ENCODE data around the gene ACBD6. TPM values are rescaled to one million over a fixed set of nuclear protein-coding genes. Genes with fewer than 3 reads are reported as not detected.

The ACBD6 gene
- total RNA-seq, 2 donors from 2014 or later = 44.0 to 53.5 TPM

DNA sequence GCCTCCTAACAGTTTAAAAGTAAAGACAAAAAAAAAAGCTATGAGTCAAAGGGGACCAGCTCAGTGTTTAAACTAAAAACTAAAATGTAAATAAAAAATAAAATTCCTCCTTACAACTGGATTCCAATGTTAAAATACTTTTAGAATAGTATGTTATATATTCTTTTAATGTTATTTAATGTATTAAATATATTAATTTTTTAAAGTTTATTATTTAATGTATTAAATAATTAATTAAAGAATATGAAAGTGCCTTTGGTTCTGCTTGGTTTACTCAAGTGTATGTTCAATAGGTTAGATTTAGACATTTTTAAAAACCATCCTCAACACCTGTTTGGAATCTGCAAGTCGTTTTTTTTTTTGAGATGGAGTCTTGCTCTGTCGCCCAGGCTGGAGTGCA, 13.1 kb downstream of the ACBD6 start:
- ATAC-seq (ENCODE audit: insufficient number of reproducible peaks, low FRiP score, low read depth) (no peak), DNase-seq (ENCODE audit: low spot score) (no peak)
- no peak overlapping the region for H3K27ac ChIP-seq
- TF ChIP-seq, protein P1, sequence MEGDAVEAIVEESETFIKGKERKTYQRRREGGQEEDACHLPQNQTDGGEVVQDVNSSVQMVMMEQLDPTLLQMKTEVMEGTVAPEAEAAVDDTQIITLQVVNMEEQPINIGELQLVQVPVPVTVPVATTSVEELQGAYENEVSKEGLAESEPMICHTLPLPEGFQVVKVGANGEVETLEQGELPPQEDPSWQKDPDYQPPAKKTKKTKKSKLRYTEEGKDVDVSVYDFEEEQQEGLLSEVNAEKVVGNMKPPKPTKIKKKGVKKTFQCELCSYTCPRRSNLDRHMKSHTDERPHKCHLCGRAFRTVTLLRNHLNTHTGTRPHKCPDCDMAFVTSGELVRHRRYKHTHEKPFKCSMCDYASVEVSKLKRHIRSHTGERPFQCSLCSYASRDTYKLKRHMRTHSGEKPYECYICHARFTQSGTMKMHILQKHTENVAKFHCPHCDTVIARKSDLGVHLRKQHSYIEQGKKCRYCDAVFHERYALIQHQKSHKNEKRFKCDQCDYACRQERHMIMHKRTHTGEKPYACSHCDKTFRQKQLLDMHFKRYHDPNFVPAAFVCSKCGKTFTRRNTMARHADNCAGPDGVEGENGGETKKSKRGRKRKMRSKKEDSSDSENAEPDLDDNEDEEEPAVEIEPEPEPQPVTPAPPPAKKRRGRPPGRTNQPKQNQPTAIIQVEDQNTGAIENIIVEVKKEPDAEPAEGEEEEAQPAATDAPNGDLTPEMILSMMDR (IDR thresholded peaks at IDR 0.05) = no peak
- no peaks in the 10 kb centered on the region for H3K9me3 ChIP-seq
- no peaks in the 10 kb centered on the region for H3K4me1 ChIP-seq (ENCODE audit: control insufficient read depth in 1 of 2, low read depth in 2 of 2)
- no peaks in the 10 kb centered on the region for H3K36me3 ChIP-seq
- no peak overlapping the region for H3K4me3 ChIP-seq
- H3K27me3 ChIP-seq (replicated peaks; ENCODE audit: insufficient read depth) = no peaks in the 10 kb centered on the region

- DNase-seq (ENCODE audit: low spot score) (no peak), ATAC-seq (ENCODE audit: insufficient number of reproducible peaks, low FRiP score, low read depth) (no peak)
- Histone ChIP-seq H3K27me3 (replicated peaks; ENCODE audit: insufficient read depth) (no peaks in the 10 kb centered on the region), H3K36me3 (no peaks in the 10 kb centered on the region), H3K9me3 (no peaks in the 10 kb centered on the region), H3K4me3 (no peak overlapping the region), H3K27ac (no peak overlapping the region), H3K4me1 (ENCODE audit: control insufficient read depth in 1 of 2, low read depth in 2 of 2) (no peaks in the 10 kb centered on the region)
- TF ChIP-seq, protein P1 (IDR thresholded peaks at IDR 0.05) = no peak
These were observed 13.7 kb downstream of the ACBD6 start for GRCh38 chr1:180488661-180489060.

DNA sequence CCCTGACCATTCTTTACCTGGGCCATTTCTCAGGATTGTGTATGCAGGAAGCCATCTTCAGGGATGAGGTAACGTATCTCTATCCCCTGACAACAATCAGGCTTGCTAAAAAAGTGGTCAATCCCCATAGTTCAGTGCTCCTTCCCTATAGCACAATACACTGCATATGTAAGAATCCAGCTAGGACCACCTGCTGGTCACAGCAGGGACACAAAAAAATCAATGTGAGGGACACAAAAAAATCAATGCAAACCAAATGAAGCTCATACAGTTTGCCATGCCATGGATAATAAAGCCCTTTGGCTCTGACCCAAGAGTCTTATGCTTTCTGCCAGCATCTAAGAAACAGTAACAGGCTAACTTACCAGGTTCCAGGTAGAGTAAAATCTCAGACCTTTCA, 16.3 kb downstream of the ACBD6 start:
- no peaks in the 10 kb centered on the region for H3K9me3 ChIP-seq
- TF ChIP-seq, protein P1 (IDR thresholded peaks at IDR 0.05) = no peak

GRCh38 chr1:180484490-180484889, 17.9 kb downstream of the ACBD6 start:
- Histone ChIP-seq H3K4me1 (ENCODE audit: control insufficient read depth in 1 of 2, low read depth in 2 of 2) (peaks cover 0 to 5% of the 10 kb centered on the region in 2 donors), H3K4me3 (no peak overlapping the region), H3K27ac (no peak overlapping the region), H3K27me3 (replicated peaks; ENCODE audit: insufficient read depth) (no peaks in the 10 kb centered on the region), H3K36me3 (no peaks in the 10 kb centered on the region), H3K9me3 (no peaks in the 10 kb centered on the region)
- TF ChIP-seq, protein P1 (IDR thresholded peaks at IDR 0.05) = no peak
- no peak for DNase-seq (ENCODE audit: low spot score)
- ATAC-seq (ENCODE audit: insufficient number of reproducible peaks, low FRiP score, low read depth) = no peak

More for the DNA sequence above, 16.3 kb downstream of the ACBD6 start:
- DNase-seq (ENCODE audit: low spot score) (no peak), ATAC-seq (ENCODE audit: insufficient number of reproducible peaks, low FRiP score, low read depth) (no peak)
- peaks cover 0 to 5% of the 10 kb centered on the region in 2 donors for H3K4me1 ChIP-seq (ENCODE audit: control insufficient read depth in 1 of 2, low read depth in 2 of 2)
- H3K27ac ChIP-seq = no peak overlapping the region
- no peak overlapping the region for H3K4me3 ChIP-seq
- no peaks in the 10 kb centered on the region for H3K36me3 ChIP-seq
- no peaks in the 10 kb centered on the region for H3K27me3 ChIP-seq (replicated peaks; ENCODE audit: insufficient read depth)

- Histone ChIP-seq H3K9me3 (no peaks in the 10 kb centered on the region), H3K27me3 (replicated peaks; ENCODE audit: insufficient read depth) (no peaks in the 10 kb centered on the region), H3K27ac (no peak overlapping the region), H3K36me3 (no peaks in the 10 kb centered on the region), H3K4me1 (ENCODE audit: control insufficient read depth in 1 of 2, low read depth in 2 of 2) (peaks cover 0 to 5% of the 10 kb centered on the region in 2 donors), H3K4me3 (peak overlapping the region; percentile 39)
- ATAC-seq (ENCODE audit: insufficient number of reproducible peaks, low FRiP score, low read depth) (no peak), DNase-seq (ENCODE audit: low spot score) (no peak)
- TF ChIP-seq, protein P1 (IDR thresholded peaks at IDR 0.05) = peak; percentile 61
These were observed 19.7 kb downstream of the ACBD6 start for GRCh38 chr1:180482425-180483275.
